HG03558 (cell line): ENCODE results near the gene RMND5A.

Experiments used
- ATAC-seq: cut with Tn5 transposase; IDR thresholded peaks from one replicate; pipeline ENCODE4 v1.9.1; 2021; ENCODE audit warnings: moderate number of reproducible peaks; ENCODE audit not compliant: unreplicated experiment; ENCODE audit errors: extremely low read depth

Gene RMND5A

GRCh38 chr2:86822668-86823345, 102.7 kb downstream of the RMND5A start:
- no peak for ATAC-seq

- no peak for ATAC-seq
Observed at GRCh38 chr2:86825036-86825692, 105.1 kb downstream of the RMND5A start.

GRCh38 chr2:86825693-86826381, 105.7 kb downstream of the RMND5A start:
- no peak for ATAC-seq

GRCh38 chr2:86826951-86827350, 106.9 kb downstream of the RMND5A start:
- no peak for ATAC-seq
